ENCODE data around the gene OSBPL1A.

DNA sequence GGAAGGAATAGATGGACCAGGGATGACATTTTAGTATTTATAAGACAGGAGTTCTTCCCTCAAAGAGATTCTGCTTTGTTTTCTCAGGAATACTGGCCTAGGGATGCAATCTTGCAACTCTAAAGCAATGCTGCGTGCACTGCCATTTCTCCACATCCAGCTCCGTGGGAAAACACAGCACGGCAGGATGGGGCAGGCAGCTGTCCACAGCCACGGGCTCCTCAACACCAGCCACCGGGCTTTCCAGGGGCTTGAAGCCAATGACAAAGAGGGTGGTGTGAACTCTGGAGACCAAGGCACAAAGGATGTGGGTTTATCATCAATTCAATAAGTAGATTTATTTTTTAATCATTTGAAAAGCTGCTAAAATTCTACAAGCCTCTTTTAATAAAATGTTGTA, 209.5 kb downstream of the OSBPL1A start:
- TF ChIP-seq, protein P1, sequence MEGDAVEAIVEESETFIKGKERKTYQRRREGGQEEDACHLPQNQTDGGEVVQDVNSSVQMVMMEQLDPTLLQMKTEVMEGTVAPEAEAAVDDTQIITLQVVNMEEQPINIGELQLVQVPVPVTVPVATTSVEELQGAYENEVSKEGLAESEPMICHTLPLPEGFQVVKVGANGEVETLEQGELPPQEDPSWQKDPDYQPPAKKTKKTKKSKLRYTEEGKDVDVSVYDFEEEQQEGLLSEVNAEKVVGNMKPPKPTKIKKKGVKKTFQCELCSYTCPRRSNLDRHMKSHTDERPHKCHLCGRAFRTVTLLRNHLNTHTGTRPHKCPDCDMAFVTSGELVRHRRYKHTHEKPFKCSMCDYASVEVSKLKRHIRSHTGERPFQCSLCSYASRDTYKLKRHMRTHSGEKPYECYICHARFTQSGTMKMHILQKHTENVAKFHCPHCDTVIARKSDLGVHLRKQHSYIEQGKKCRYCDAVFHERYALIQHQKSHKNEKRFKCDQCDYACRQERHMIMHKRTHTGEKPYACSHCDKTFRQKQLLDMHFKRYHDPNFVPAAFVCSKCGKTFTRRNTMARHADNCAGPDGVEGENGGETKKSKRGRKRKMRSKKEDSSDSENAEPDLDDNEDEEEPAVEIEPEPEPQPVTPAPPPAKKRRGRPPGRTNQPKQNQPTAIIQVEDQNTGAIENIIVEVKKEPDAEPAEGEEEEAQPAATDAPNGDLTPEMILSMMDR (IDR thresholded peaks at IDR 0.05) = no peak
- TF ChIP-seq POLR2A (IDR thresholded peaks at IDR 0.05) = no peak

Data from right lobe of liver (tissue), 4 donors.